Right lobe of liver (tissue), 4 donors: ENCODE measurements around the gene PTPRN2.

Source experiments
- POLR2A ChIP-seq: fragments of 450-650 bp; IDR thresholded peaks from one replicate; pipeline ENCODE4 v1.6.1; 2017; ENCODE audit warnings: antibody characterized with exemption, mild to moderate bottlenecking
- TF ChIP-seq, protein P1 (sequence below), 4 donors: fragments of 200-600 bp in 3 of 4; fragments of 450-650 bp in 1 of 4; IDR thresholded peaks; one replicate each; pipeline versions ENCODE4 v1.5.1 to v1.8.0; 2016 to 2022; ENCODE audit warnings: antibody characterized with exemption in 4 of 4, mild to moderate bottlenecking in 2 of 4
- donor health status: DM: no; HTN: no; CAD: no.
- donor health status: DM: no; HTN: no; CAD: no.
- donor health status: DM: no; HTN: yes; CAD: no.

DNA sequence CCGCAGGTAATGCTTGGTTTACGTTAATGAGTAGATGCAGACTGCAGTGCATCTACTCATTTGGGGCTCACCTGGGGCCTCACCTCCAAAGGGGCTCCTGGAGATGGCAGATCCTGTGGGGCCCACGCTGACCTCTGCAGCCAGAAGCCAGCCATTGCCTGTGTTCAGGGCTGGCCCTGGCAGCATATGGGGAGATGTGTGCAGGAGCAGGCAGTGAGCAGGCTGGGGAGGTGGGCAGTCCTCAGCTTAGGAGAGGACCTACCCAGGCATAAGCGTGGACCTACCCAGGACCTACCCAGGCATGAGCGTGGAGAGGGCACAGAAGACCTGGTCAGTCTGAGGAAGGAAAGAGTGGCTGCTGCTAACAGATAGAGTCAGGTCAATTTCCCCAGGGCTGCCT, 178.5 kb downstream of the PTPRN2 start:
- TF ChIP-seq, protein P1, sequence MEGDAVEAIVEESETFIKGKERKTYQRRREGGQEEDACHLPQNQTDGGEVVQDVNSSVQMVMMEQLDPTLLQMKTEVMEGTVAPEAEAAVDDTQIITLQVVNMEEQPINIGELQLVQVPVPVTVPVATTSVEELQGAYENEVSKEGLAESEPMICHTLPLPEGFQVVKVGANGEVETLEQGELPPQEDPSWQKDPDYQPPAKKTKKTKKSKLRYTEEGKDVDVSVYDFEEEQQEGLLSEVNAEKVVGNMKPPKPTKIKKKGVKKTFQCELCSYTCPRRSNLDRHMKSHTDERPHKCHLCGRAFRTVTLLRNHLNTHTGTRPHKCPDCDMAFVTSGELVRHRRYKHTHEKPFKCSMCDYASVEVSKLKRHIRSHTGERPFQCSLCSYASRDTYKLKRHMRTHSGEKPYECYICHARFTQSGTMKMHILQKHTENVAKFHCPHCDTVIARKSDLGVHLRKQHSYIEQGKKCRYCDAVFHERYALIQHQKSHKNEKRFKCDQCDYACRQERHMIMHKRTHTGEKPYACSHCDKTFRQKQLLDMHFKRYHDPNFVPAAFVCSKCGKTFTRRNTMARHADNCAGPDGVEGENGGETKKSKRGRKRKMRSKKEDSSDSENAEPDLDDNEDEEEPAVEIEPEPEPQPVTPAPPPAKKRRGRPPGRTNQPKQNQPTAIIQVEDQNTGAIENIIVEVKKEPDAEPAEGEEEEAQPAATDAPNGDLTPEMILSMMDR (IDR thresholded peaks at IDR 0.05) = no peak
- no peak for TF ChIP-seq POLR2A
